Stimulated activated CD4-positive, alpha-beta T cell treated with anti-CD3 and anti-CD28 coated beads, Interleukin-1b, Interleukin-23, amount 100 ng/mL, for 24 hours (primary cell): ENCODE measurements around the gene HJURP.

Experiments used
- DNase-seq, 4 experiments: peaks; one replicate each; pipeline ENCODE4 v3.0.0-alpha.2; 2020; ENCODE audit warnings: low read depth in 4 of 4, low spot score in 1 of 4

Gene HJURP

DNA sequence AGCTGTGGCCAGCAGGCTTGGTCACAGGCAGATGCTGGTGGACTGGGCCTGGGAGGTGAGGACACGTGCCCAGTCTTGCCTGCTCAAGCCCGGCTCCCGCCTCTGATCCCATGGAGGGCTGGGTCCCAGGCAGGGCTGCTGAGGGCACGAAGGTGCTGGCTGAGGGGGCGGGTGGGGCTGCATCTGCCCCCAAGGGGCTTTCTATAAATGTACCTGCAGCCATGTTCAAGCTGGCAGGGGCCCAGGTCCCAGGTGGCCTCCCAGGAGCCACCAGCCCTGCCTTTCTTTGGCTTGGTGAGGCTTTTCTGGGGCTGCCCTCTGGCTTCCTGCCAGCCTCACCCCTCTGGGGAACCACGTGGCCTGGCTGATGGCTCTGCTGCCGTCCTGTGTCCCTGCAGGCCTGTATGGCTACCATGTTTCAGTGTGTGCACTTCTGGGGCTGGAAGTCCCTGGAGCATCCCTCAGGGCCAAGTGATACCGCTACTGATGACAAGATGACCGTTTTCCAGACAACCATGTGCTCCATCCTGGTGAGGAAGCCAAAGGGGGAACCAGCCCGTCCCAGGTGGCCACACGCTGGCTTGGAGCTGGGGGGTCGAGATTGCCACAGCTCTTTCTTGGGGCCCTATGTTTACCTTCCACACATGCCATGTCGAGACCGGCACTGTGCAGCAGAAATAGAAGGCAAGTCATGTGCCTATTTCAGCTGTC is 23.2 kb downstream of the HJURP start:
- no peak for DNase-seq

DNA sequence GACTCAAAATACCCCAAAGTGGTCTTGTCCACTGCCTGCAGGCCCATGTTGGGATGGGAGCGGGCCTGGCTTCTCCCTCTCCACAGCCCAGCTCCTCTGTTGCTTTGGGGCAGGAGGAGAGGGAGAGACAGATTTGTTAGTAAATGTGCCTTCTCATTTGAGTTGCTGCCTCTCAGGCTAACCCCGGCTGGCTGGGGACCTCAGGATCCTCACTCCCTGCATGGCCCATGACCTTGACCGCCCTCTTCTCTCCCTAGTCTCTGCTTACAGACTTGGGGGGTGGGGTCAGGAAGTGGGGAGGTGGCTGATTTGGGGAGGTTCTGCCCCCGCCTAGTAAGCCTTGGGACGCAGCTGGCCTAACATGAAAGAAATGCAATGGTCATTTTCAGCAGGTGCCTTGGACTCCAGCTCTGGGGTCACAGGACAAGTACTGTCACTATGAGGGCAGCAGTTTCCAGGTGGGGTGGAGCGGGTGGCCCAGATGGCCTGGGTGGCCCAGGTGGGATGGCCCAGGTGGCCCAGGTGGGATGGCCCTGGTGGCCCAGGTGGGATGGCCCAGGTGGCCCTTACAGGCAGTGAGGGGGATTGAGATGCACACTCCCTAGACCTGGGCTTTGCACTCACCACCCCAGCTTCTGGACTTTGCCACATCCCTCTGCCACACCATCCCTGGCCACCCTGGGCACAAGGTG is 24.1 kb downstream of the HJURP start:
- no peak for DNase-seq

DNA sequence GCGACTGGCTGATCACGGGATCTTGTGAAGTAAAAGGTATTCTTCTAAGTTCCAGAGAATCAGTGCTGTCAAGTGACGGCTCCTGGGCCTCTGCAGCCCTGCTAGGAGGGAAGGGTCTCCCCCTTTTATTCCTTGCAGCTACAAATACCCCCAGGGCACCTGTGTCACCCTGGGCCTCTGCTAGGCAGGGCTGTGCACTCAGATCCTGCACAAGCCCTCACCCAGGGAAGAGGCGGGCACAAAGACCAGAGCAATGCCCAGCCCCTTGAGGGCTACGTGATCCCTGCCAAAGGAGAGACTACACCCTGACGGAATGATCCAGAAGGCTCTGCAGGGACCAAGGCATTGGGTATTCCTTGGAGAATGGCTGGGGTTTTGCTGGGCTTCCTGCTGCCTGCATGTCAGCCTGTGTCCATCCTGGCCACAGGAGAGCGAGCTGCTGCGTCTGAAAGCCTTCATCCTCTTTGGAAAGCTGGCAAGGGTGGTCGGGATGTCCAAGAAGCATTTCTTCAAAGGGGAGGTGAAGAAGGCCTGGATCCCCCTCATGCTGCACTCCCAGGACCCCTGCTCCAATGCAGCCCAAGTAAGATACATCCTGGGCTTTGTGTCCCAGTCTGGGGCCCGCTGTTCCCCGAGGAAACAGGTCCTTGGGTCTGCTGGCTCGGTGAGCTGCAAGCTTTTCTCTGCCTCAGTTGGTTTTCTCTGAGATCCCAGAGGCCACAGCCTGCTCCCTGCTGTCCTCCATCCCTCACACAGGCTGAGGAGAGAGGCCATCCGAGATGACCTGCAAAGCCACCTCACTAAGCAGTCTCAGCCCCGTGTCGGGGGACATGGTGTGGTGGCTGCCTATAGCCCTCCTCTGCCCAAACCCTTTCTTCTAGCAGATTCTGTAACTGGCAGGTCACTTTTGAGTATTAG is 24.9 kb downstream of the HJURP start:
- no peak for DNase-seq

DNA sequence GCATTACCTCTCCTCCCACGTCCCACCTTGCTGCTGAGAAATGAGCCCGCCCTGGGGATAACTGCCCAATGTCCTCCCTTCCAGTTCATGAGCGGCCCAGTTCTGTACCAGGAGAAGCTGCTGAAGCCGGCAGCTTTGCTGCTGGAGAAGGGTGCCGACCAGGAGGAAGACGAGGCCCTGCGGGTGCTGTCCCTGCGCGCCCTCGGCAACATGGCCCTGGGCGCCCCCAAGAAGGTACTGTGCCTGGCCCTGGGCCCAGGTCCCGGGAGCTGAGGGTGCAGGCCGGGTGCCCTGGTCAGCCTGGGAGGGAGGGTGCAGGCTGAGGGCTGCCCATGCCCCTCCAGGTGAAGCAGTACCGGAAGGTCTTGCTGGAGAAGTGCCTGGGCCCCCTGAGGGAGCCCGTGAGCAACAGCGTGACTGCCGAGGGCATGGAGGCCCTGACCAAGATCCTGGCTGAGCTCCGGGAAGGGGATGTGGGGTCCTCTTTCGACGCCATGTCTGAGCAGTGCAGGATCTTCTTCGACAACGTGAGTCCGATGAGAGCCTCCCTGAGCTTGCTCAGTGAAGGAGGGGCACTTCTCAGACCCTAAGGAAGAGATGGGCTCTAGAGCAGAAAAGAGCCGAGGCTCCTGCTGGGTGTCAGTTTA is 25.7 kb downstream of the HJURP start:
- no peak for DNase-seq

DNA sequence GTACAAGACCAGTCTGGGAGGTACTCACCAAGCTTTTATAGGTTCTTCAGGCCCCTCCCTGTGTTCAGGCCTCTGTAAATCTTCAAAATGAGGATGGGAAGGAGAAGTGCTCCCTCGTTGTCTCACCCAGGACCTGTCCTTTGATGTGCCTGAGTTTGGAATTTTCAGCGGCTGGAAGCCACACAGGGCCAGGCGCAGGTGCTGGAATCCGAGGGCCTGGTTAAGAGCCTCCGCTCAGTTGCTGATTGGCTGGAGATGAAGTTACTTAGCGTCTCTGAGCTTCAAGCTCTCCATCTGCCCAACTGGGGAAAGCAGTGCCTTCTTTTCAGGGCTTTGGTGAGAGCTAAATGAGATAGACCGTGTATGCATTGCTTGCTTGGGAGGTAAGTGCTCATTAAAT is 30.0 kb downstream of the HJURP start:
- DNase-seq, result no peak

DNA sequence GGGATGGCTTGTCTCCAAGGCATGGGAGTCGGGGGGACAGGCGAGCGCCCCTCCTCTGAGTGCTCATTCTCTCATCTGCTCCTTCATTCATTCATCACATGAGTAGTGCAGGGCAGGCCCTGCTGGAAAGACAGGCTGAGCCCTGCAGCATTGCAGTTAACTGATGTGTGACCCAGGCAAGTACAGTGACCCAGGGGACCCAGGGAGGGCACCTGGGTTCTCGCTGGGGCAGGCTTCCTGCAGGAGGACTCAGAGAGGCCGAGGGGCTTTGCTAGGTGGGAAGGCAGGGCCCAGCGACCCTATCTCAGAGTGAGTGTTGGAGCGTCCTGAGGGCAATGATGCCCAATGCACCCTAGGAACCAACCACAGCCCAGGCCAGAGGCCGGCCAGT is 30.6 kb downstream of the HJURP start:
- DNase-seq, result no peak

DNA sequence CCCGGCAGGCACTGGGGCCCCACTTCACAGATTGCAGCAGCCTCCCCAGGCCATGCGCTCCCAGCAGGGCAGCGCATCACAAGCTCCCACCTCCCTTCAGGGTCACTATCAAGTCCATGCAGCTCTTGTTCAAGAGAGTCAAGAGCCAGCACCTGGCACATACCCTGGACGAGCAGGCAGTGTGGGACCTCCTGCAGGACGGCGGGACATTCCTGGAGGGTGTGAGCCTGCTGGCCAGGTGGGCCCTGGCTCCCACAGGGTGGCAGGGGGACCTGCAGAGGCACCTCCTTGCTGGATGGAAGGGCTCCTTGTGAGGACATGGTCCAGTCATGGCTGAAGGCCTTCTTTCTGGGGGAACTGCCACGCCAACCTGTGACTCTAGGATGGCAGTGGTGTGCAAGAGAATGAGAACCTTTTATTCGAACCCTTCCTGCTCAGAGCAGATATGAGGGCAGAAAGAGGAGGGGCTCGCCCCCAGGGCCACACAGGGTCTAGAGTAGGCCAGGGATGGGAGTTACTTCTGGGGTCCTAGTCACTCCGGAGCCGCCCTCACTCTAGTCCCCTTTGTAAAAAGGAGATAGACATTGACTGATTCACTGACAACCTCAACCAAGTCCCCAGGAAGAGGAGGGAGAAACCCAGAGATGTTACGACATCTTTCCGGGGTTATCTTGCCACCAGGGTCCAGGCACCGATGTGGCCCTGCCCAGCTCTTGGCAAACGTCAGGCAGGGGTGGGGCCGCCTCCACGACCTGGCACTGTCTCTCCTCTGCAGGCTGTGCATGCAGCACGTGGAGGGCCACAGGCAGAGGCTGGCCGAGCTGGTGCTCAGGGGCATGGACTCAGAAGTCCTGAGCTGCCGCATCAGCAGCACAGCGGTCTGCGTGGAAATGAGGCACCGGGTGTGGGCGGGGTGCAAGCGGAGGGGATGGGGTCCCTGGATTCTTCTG is 31.3 kb downstream of the HJURP start:
- DNase-seq, result no peak

DNA sequence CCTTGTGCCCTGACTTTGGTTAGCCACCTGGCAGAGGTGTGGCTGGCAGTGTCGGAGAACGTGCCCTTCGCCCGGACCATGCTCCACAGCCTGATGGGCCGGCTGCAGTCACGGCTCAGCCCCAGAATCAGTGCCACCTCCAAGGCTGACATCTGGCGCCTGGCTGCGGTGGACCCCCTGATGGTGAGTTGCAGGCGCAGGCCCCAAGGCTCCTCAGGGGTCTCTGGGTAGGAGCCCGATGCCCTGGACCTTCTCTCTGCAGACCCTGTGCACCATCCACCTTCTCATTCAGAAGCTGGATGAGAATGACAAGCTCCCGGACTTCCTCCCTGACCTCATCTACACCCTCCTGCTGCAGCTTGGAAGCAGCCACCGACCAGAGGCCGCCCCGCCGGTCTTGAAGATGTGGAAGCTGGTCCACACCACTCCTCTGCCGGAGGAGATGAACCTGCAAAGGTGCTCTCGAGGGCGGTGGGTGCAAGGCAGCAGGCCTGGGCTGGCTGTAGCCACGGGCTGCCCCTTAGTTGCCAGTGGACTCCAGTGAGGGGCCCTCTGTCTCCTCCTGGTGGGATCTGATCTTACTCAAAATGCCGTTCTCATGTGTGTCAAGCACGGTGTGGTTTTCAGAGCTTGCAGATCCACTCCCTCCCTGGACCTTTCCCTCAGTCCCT is 32.1 kb downstream of the HJURP start:
- DNase-seq, result no peak

DNA sequence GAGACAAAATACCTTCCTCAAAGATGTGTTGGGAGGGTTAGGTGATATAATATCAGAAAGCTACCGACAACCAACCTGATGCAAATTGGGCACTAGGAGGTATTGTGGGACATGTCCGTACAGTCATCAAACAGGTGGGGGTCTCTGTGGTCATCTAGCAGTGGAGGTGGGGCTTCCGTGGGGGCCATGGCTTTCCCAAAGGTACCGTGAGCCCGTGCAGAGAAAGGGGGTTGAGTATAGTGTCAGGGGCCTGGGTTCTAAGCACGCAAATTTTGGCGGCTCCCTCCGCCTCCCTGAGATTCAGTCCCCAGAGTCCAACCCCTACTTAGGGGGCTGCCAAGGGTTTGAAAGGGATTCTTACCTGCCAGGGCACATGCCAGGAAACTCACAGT is 32.6 kb downstream of the HJURP start:
- no peak for DNase-seq

DNA sequence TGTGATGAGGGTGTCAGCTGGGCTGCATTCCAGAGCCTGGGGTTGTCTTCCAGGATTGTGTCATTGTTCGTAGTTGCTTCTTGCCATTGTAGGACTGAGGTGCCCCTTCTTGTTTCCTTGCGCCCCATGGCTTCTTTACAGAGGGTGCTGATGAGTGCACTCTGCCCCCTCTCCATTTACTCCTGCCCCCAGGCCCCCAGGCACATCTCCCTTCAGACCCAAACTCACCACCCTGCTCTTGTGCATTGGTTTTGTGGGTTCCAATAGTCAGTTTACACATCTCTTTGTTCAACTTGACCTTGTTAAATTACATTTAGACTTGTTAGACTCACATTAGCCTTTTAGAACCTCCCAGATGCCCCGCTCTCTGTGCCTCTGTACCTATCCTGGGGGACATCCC is 33.1 kb downstream of the HJURP start:
- DNase-seq, result no peak

DNA sequence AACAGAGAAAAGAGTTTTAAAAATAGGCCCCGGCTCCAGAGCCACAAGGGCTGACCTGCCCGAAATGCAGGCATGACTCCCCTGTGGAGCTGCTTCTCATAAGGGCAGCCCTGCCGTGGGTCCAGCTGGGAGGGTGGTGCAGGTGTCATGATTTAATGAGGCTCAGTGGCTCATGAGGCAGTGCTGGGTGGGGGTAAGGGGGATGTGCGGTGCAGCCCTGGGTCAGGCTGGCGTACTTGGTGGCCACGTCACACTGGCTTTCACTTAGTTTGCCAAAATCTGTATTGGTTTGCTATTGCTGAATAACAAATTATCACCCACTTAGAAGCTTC is 33.6 kb downstream of the HJURP start:
- no peak for DNase-seq

DNA sequence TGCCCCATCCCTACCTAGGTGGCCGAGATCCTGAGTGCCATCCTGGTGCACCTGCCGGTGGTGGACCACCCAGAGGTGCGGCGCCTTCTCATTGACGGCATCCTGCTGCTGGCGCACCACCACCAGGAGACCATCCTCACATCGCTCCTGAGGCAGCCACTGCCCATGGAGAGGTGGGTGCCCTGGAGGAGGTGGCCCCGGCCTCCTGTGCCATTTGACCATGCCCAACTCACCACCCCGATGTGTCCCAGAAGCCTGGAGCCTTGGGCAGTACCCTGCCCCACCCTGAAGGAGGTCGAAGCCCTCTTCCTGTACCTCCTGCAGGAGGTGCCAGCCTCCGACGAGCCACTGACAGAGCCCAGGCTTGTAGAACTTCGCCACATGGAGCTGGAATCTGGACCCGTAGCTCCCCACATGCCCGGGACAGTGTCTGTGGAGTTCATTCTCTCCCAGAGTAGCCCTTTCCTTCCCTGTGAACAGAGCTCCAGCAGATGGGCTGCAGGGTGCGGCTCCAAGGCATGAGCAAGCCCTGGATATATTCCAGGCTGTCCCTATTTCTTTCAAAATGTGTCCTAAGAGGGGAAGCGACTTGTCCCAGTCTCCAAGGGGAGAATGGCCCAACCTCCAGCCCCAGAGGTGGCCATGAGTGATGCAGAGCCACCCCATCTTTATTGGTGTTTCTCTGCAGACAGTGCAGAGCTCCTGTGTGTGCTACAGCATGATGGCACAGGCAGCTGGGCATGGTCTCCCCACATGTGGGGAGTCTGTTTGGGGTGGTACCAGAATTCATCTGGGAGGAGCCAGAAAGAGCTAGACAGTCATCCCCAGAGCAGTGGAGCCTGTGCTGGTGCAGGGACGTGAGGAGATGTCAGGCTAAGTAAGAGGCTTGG is 34.2 kb downstream of the HJURP start:
- no peak for DNase-seq

DNA sequence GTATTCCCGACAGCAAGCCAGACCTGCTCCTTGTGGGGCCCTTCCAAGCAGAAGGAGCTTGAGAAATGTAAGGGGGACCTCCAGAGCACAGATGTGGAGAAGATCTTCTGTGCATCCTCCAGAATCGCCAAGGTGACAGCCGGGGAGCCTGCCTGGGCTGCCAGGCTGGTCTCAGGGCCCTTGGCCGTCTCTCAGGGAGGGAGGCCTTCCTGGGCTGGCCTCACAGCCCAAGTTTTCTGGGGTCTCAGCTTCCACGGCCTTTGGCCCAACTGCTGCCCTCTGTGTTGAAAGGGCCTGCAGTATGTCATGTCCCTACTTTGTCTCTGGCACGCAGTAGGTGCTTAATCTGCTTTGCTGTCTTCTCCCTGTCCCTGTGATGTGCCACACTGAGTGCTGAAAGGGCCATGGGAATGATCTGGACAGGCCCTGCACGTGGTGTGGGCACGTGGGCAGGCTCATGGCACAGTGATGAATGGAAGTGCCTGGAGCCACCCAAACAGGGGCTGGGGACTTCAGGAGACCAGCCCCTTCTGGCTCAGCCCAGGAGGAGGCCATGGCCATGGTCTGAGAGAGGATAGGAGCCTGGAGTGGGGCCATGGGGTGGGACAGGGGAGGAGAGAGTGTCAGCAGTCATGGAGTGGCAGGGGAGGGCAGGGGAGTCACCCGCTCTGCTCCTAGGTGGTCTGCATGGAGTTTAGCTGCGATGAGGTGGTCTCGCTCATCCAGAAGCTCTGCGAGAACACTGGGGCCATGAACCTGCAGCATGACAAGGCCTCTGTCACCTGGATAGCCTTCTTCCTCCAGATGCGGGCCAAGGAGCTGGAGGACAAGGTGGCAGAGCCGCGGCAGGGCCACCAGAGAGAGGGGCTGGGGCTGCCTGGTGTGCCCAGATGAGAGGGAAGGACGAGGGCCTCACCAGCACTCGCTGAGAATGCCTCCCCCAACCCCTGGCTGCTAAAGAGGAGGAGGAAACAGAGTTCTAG is 35.4 kb downstream of the HJURP start:
- no peak for DNase-seq

DNA sequence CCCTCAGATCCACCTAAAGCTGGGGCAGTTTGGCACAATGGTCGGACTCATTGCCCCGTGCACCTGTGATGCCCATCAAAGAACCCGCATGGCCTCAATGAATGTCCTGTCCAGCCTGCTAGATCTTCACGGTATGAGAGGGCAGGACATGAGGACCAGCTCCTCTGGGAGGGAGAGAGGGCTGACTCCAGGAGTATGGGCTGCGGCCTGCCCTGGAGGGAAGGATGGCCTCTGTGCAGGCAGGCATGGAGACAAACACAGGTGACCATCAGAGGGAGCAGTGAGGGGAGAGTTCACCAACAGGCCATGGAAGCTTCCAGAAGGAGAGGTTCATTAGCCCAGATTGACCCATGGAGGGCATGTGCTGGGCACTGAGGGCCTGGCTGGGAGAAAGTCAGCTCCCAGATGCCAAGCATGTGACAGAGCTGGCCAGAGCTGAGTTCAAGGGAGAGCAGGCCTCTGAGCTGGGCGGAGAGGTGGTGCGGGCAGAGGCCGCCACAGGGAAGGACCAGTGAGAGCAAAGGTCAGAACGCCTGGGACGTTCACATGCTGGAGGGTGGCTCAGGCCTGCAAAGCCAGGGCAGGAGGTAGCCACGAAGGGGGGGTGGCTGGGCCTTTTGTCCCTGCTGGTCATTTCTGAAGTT is 36.2 kb downstream of the HJURP start:
- no peak for DNase-seq

DNA sequence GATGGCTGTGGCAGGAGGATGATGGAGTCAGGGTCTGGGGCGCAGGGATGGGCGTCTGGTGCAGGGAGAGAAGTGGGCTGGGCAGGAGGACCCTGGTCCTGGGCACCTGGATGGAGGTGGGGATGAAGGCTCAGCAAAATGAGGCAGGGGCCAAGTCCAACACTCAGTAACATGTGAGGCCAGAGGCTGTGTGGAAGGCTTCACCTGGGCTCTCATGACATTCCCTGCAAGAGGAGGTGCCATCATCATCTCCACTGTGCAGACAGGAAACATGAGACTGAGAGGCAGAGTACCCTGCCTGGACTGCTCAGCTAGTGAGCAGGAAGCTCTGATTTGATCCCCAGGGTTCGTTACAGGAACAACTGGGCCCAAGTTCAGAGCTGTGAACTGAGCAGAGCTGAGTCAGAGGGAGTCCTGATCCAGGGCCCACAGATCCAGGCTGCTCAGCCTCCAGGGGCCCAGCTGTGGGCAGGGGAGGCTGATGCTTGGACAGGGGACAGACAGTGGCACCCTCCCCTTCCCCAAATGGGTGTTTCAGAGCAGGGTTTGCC is 36.9 kb downstream of the HJURP start:
- no peak for DNase-seq

DNA sequence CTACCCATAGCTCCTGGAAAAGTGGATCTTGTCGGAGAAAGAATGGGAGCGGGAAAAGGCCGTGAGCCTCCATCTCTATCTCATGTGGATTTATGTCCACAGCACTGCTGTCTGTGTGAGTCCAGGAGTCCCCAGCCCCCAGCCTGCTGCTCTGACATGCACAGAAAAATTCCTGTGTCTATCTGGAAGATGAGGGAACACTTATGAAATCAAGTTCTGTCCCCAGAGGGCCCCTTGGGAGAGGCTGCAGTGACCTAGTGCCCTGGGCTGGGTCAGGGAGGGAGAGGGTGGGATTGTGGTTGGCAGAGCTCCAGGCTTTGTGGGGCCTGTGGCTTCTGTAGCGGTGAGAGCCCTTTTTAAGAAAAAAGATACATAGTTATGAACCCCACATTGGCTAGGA is 37.6 kb downstream of the HJURP start:
- DNase-seq, result no peak

DNA sequence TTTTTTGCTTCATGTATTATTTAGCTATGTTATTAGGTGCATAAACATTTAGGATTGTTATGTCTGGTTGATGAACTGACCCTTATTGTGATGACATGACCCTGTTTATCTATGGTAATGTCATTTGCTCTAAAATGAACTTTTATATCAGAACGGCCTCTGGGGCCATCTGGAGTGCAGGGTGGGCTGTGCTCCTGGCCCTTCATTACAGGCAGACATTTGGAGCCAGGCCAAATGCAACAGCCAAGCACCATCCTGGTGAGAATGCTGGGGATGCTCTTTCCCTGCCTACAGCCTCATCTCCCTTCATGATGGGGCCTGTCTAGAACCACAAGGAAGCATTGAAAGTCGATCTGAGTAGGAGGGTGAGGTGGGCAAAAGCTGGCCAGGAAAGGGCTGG is 38.0 kb downstream of the HJURP start:
- DNase-seq, result no peak
